Coronary artery (tissue), 2 donors: ENCODE data around the gene FRMD4A.
"Not testable (repeated sequence)": the region's sequence is repeated elsewhere in the genome, so short reads cannot be mapped to it uniquely, and the experiment has no call there.

Experiments
- DNase-seq: peaks from one replicate; pipeline ENCODE4 v3.0.0-alpha.2; 2017; ENCODE audit warnings: low spot score
- H3K27ac ChIP-seq, 2 donors: fragments of 200-600 bp; sonication (generic); one replicate each; pipeline ENCODE4 v1.5.1; 2016 to 2019
- H3K4me3 ChIP-seq: fragments of 200-600 bp; sonication (generic); 2 replicates; pipeline ENCODE4 v1.5.1; 2016; ENCODE audit warnings: mild to moderate bottlenecking, moderate library complexity
- CTCF ChIP-seq: fragments of 200-600 bp; sonication (generic); IDR thresholded peaks from one replicate; pipeline ENCODE4 v1.5.1; 2019; ENCODE audit warnings: antibody characterized with exemption

FRMD4A gene

GRCh38 chr10:14215641-14216040 lies 115.1 kb downstream of the FRMD4A start:
- no peak for DNase-seq
- no peak for TF ChIP-seq CTCF
- no peak overlapping the region for H3K27ac ChIP-seq
- H3K4me3 ChIP-seq, result no peak overlapping the region

GRCh38 chr10:14213703-14214102 lies 117.0 kb downstream of the FRMD4A start:
- not testable (repeated sequence) for DNase-seq, H3K27ac ChIP-seq, H3K4me3 ChIP-seq

GRCh38 chr10:14211610-14212009 lies 119.1 kb downstream of the FRMD4A start:
- DNase-seq, result no peak
- no peak for TF ChIP-seq CTCF
- H3K27ac ChIP-seq, result no peak overlapping the region
- no peak overlapping the region for H3K4me3 ChIP-seq

- no peak for DNase-seq
- Histone ChIP-seq H3K27ac (no peak overlapping the region), H3K4me3 (no peak overlapping the region)
- no peak for TF ChIP-seq CTCF
Measured at GRCh38 chr10:14208231-14208630, 122.5 kb downstream of the FRMD4A start.

- Histone ChIP-seq H3K27ac (no peak overlapping the region), H3K4me3 (no peak overlapping the region)
- DNase-seq, result no peak
- TF ChIP-seq CTCF, result no peak
Measured at GRCh38 chr10:14205233-14205632, 125.5 kb downstream of the FRMD4A start.

GRCh38 chr10:14200698-14201544 lies 129.8 kb downstream of the FRMD4A start:
- Histone ChIP-seq H3K4me3 (no peak overlapping the region), H3K27ac (no peak overlapping the region)
- no peak for TF ChIP-seq CTCF
- DNase-seq, result no peak

GRCh38 chr10:14199098-14199497 lies 131.6 kb downstream of the FRMD4A start:
- H3K27ac ChIP-seq, DNase-seq, H3K4me3 ChIP-seq: not testable (repeated sequence)

- no peak overlapping the region for H3K27ac ChIP-seq
- TF ChIP-seq CTCF, result no peak
- no peak for DNase-seq
Measured at GRCh38 chr10:14198078-14198477, 132.6 kb downstream of the FRMD4A start.

More at GRCh38 chr10:14198078-14198477, 132.6 kb downstream of the FRMD4A start:
- no peak overlapping the region for H3K4me3 ChIP-seq
